HG02970 (cell line): ENCODE results near the gene UBE2R2.

Experiments
- ATAC-seq: cut with Tn5 transposase; IDR thresholded peaks from one replicate; pipeline ENCODE4 v1.9.1; 2021; ENCODE audit warnings: mild to moderate bottlenecking, moderate library complexity, moderate number of reproducible peaks; ENCODE audit not compliant: unreplicated experiment, low FRiP score

UBE2R2 gene

GRCh38 chr9:33964086-33964768 is 147.3 kb downstream of the UBE2R2 start:
- ATAC-seq = no peak
